Panc1 (cell line): ENCODE data around the gene ZBTB22. TPM values are rescaled to one million over a fixed set of nuclear protein-coding genes. Genes with fewer than 3 reads are reported as not detected.

Experiments used
- ATAC-seq: fragments of 200-7000 bp; cut with Tn5 transposase; 2 replicates; pipeline ENCODE4 v1.9.1; 2020; ENCODE audit warnings: mild to moderate bottlenecking, moderate library complexity
- BruUV-seq: library from RNA; stranded (reverse); fragments of 400-500 nt; replicated peaks from 2 replicates; lab custom pipeline; 2021; lab: Mats Ljungman, UMichigan
- CTCF ChIA-PET: fragments of 300-600 bp; sonication (Branson Sonifier 250); formaldehyde crosslinking; loops from one replicate; lab custom pipeline; 2022; ENCODE audit warnings: antibody characterized with exemption; lab: Charles Lee
- POLR2A ChIA-PET: fragments of 300-600 bp; sonication (Branson Sonifier 250); formaldehyde crosslinking; loops from one replicate; lab custom pipeline; 2022; ENCODE audit warnings: antibody characterized with exemption; lab: Charles Lee
- DNase-seq: peaks from one replicate; pipeline ENCODE4 v3.0.0-alpha.2; 2010; ENCODE audit warnings: low read depth, low spot score
- H3K27ac ChIP-seq: 2 replicates; pipeline ENCODE4 v1.5.1; 2011; ENCODE audit warnings: mild to moderate bottlenecking, low read length, inconsistent platforms
- H3K27me3 ChIP-seq: fragments of 200-500 bp; sonication (Bioruptor generic); 2 replicates; pipeline ENCODE4 v1.6.0; 2014; ENCODE audit warnings: low read length, inconsistent platforms; ENCODE audit not compliant: control insufficient read depth, insufficient read depth
- H3K36me3 ChIP-seq: fragments of 200-500 bp; sonication (Bioruptor generic); 2 replicates; pipeline ENCODE4 v1.5.1; 2014; ENCODE audit warnings: inconsistent platforms, mild to moderate bottlenecking, low read length, moderate library complexity; ENCODE audit not compliant: control insufficient read depth, insufficient read depth
- H3K4me1 ChIP-seq: 2 replicates; pipeline ENCODE4 v1.5.1; 2011; ENCODE audit warnings: inconsistent platforms, mild to moderate bottlenecking, low read length, moderate library complexity; ENCODE audit not compliant: control insufficient read depth, insufficient read depth
- H3K4me3 ChIP-seq, 2 experiments: 2 replicates each; pipeline ENCODE4 v1.5.1; 2011 to 2012; ENCODE audit warnings: low read depth in 2 of 2, low read length in 2 of 2, mild to moderate bottlenecking in 2 of 2, inconsistent platforms in 1 of 2, moderate library complexity in 1 of 2
- H3K9me3 ChIP-seq: fragments of 200-500 bp; sonication (Bioruptor generic); 2 replicates; pipeline ENCODE4 v1.5.1; 2014; ENCODE audit warnings: low read depth, mild to moderate bottlenecking, inconsistent platforms, low read length, moderate library complexity; ENCODE audit not compliant: control insufficient read depth, insufficient read depth
- CTCF ChIP-seq: fragments of 450-650 bp; IDR thresholded peaks from 2 replicates; pipeline ENCODE4 v1.5.1; 2017; ENCODE audit warnings: mild to moderate bottlenecking
- POLR2AphosphoS5 ChIP-seq: IDR thresholded peaks from 2 replicates; pipeline ENCODE4 v1.6.1; 2012; ENCODE audit warnings: mild to moderate bottlenecking, low read depth, low read length, moderate library complexity
- REST ChIP-seq, 2 experiments: IDR thresholded peaks; 2 replicates each; pipeline ENCODE4 v1.6.1; 2011 to 2012; ENCODE audit warnings: low read depth in 2 of 2, control low read depth in 1 of 2, low read length in 1 of 2, mild to moderate bottlenecking in 1 of 2, moderate library complexity in 1 of 2; ENCODE audit not compliant: insufficient read depth in 1 of 2
- SIN3A ChIP-seq: IDR thresholded peaks from 2 replicates; pipeline ENCODE4 v1.6.1; 2012; ENCODE audit warnings: low read depth, mild to moderate bottlenecking, low read length, moderate library complexity, borderline replicate concordance; ENCODE audit not compliant: insufficient read depth
- TCF7L2 ChIP-seq: IDR thresholded peaks from 2 replicates; pipeline ENCODE4 v1.6.1; 2011; ENCODE audit warnings: mild to moderate bottlenecking, low read depth, low read length, inconsistent platforms
- in situ Hi-C: cut with HindIII; loops from 2 replicates; pipeline ENCODE4 v1.10.0; 2016; ENCODE audit warnings: low sequenced_read_pairs, low pct_unique_long_range_greater_than_20kb
- intact Hi-C: fragments of 100-400 bp; cut with micrococcal nuclease; formaldehyde crosslinking; loops from one replicate; pipeline ENCODE4 v1.10.0; 2022; ENCODE audit not compliant: unreplicated experiment
- microRNA-seq: library from miRNA; unstranded; fragments of <30 nt; microRNA quantifications from one replicate; pipeline ENCODE4 v1.1.0, GENCODE V29; 2020; ENCODE audit not compliant: unreplicated experiment
- total RNA-seq: library from RNA; stranded (reverse); gene quantifications from one replicate; pipeline ENCODE4 v1.2.1, GENCODE V29; 2021; ENCODE audit not compliant: unreplicated experiment

The ZBTB22 gene
- total RNA-seq, 1 experiment from 2014 or later = 16.0 TPM

- intact Hi-C loops = no loop called here
- peak overlapping the region; percentile 100 for H3K27ac ChIP-seq
- no TSS peak for BruUV-seq
- ATAC-seq = peak; percentile 23
- ChIA-PET CTCF (no interaction called here), POLR2A (interaction anchor here (0.6 to 1.3 kb wide), 4 partner anchors 10 to 299 kb away, joined by 3 to 8 read pairs (median 4); no protein-coding TSS in a partner anchor)
- peaks cover 23% of the 10 kb centered on the region for H3K4me1 ChIP-seq
- TF ChIP-seq SIN3A = no peak
- TF ChIP-seq TCF7L2 = no peak
- no peak for TF ChIP-seq REST (IDR thresholded peaks at IDR 0.05; ENCODE audit: insufficient read depth in 1 of 2, low read depth in 2 of 2, low read length in 1 of 2)
- no peak for TF ChIP-seq CTCF
- TF ChIP-seq POLR2AphosphoS5 = no peak
- H3K36me3 ChIP-seq = peaks cover 37% of the 10 kb centered on the region
- peak overlapping the region; percentile 97 for H3K4me3 ChIP-seq
- no peaks in the 10 kb centered on the region for H3K27me3 ChIP-seq
- H3K9me3 ChIP-seq = no peaks in the 10 kb centered on the region
- in situ Hi-C loops = no loop called here
- DNase-seq = no peak
These were observed 46.5 kb downstream of the ZBTB22 start for GRCh38 chr6:33271117-33271467.

Small RNAs within 50 kb of the gene (microRNA-seq; reads per million reads assigned to microRNA genes)
- not detected for gene MIR6834
- not detected for gene MIR6873

Other genes with a start within 250 kb of the ZBTB22 start
- 0.69 TPM for gene HLA-DPA1, start 244.1 kb downstream of the ZBTB22 start, total RNA-seq
- gene HLA-DPB1, start 241.8 kb downstream of the ZBTB22 start, total RNA-seq = 0.64 TPM
- gene COL11A2, start 125.3 kb downstream of the ZBTB22 start, total RNA-seq = 0.57 TPM
- 27.4 TPM for gene RXRB, start 117.1 kb downstream of the ZBTB22 start, total RNA-seq
- gene SLC39A7, start 116.9 kb downstream of the ZBTB22 start, total RNA-seq = 135 TPM
- gene HSD17B8, start 113.1 kb downstream of the ZBTB22 start, total RNA-seq = 7.4 TPM
- 33.7 TPM for gene RING1, start 109.2 kb downstream of the ZBTB22 start, total RNA-seq
- 77.7 TPM for gene VPS52, start 45.9 kb downstream of the ZBTB22 start, total RNA-seq
- gene RPS18, start 45.7 kb downstream of the ZBTB22 start, total RNA-seq = 1,987 TPM
- 6.0 TPM for gene B3GALT4, start 40.6 kb downstream of the ZBTB22 start, total RNA-seq
- gene WDR46, start 28.5 kb downstream of the ZBTB22 start, total RNA-seq = 80.6 TPM
- gene PFDN6, start 28.1 kb downstream of the ZBTB22 start, total RNA-seq = 101 TPM
- 84.4 TPM for gene RGL2, start 18.8 kb downstream of the ZBTB22 start, total RNA-seq
- 246 TPM for gene TAPBP, start 3.7 kb downstream of the ZBTB22 start, total RNA-seq
- gene DAXX, start 5.2 kb upstream of the ZBTB22 start, total RNA-seq = 77.6 TPM
- gene KIFC1, start 74.1 kb upstream of the ZBTB22 start, total RNA-seq = 81.8 TPM
- 51.6 TPM for gene PHF1, start 93.3 kb upstream of the ZBTB22 start, total RNA-seq
- gene CUTA, start 100.4 kb upstream of the ZBTB22 start, total RNA-seq = 338 TPM
- 29.0 TPM for gene SYNGAP1, start 102.3 kb upstream of the ZBTB22 start, total RNA-seq
- 17.6 TPM for gene ZBTB9, start 136.8 kb upstream of the ZBTB22 start, total RNA-seq